Measurements from ENCODE around the gene EIF4EBP3. TPM values are rescaled to one million over a fixed set of nuclear protein-coding genes. Genes with fewer than 3 reads are reported as not detected.

EIF4EBP3 gene
- total RNA-seq (10 to 100 TPM; 10.6 to 16.8 TPM), polyA plus RNA-seq (ENCODE audit: insufficient read length in 6 of 6) (10 to 100 TPM; 10.2 to 13.2 (median 12.4) TPM)
- long read RNA-seq, donor 1, transcript EIF4EBP3-201 (3 exons, 691 nt): major isoform, 5 of 5 reads
- long read RNA-seq, donor 1, partial matches to known transcripts: 0 of 5 reads
- long read RNA-seq, donor 1, other reads (novel, unspliced or antisense): 0 of 5 reads
- long read RNA-seq, donor 2, transcript EIF4EBP3-201 (3 exons, 691 nt): major isoform, 8 of 8 reads
- long read RNA-seq, donor 2, partial matches to known transcripts: 0 of 8 reads
- long read RNA-seq, donor 2, other reads (novel, unspliced or antisense): 0 of 8 reads
- long read RNA-seq, donor 3, transcript EIF4EBP3-201 (3 exons, 691 nt): major isoform, 7 of 7 reads
- long read RNA-seq, donor 3, partial matches to known transcripts: 0 of 7 reads
- long read RNA-seq, donor 3, other reads (novel, unspliced or antisense): 0 of 7 reads
- long read RNA-seq, donor 4, transcript EIF4EBP3-201 (3 exons, 691 nt): major isoform, 7 of 7 reads
- long read RNA-seq, donor 4, partial matches to known transcripts: 0 of 7 reads
- long read RNA-seq, donor 4, other reads (novel, unspliced or antisense): 0 of 7 reads
- long read RNA-seq, donor 5, transcript EIF4EBP3-201 (3 exons, 691 nt): major isoform, 6 of 6 reads
- long read RNA-seq, donor 5, partial matches to known transcripts: 0 of 6 reads
- long read RNA-seq, donor 5, other reads (novel, unspliced or antisense): 0 of 6 reads
- long read RNA-seq, donor 6, partial matches to known transcripts: 0 of 3 reads
- long read RNA-seq, donor 6, other reads (novel, unspliced or antisense): 0 of 3 reads
- long read RNA-seq, donor 7, partial matches to known transcripts: 0 of 2 reads
- long read RNA-seq, donor 7, other reads (novel, unspliced or antisense): 0 of 2 reads
- long read RNA-seq, donor 8, partial matches to known transcripts: 0 of 2 reads
- long read RNA-seq, donor 8, other reads (novel, unspliced or antisense): 0 of 2 reads
- long read RNA-seq, donor 9: 0 reads
- long read RNA-seq, donor 10, transcript EIF4EBP3-201 (3 exons, 691 nt): major isoform, 7 of 7 reads
- long read RNA-seq, donor 10, partial matches to known transcripts: 0 of 7 reads
- long read RNA-seq, donor 10, other reads (novel, unspliced or antisense): 0 of 7 reads
- long read RNA-seq, donor 11, partial matches to known transcripts: 0 of 2 reads
- long read RNA-seq, donor 11, other reads (novel, unspliced or antisense): 0 of 2 reads
- long read RNA-seq, donor 12, partial matches to known transcripts: 0 of 4 reads
- long read RNA-seq, donor 12, other reads (novel, unspliced or antisense): 0 of 4 reads

DNA sequence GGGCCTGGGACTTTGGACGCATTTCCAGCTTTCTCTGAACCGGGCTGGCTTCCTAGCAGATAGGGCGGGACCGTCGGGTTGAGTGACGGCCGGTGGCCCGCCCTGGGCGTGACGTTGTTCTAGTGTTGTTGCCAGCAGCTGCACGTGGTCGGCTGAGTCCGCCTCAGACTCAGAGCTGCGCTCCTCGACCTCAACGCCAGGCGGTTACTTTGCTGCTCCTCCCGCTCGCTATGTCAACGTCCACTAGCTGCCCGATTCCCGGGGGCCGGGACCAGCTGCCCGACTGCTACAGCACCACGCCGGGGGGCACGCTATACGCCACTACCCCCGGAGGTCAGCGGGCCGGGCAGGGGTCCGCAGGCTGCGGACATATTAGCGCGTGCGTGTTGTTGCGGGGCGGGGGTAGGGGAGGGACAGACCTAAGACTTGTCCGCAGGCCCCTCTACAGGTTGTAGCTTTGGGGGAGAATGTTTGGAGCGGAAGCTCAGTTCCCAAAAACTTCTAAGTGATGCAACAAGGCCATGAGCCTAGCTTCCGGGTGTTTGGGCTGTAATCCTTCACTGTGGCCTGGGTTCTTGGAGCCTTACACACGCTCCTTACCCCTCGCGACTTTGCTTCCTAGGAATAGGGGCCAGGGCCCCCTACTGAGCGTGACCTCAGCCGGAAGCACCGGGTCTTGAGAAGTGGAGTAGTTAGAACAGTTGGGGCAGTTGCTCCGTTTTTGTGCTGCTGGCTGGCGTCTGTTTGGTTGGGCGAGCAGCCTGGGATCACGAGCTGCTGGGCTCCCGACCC lies at the start of gene EIF4EBP3:
TSS of gene EIF4EBP3 (plus strand) at position 155 of the 792 bp plus-strand sequence. CDS start at position 231, 76 bp downstream.
- H3K27me3 ChIP-seq: no peaks in the 10 kb centered on the region
- DNase-seq (peak; percentile 97 to 98 (median 98)), ATAC-seq (peak; percentile 96)
- H3K27ac ChIP-seq: peak within 1 kb of the TSS; percentile 93 to 95
- TF ChIP-seq CTCF (IDR thresholded peaks at IDR 0.05): peak; percentile 40 to 82
- peaks cover 0 to 67% of the 10 kb centered on the region in 2 donors for H3K36me3 ChIP-seq
- peak within 1 kb of the TSS; percentile 36 to 47 for H3K4me3 ChIP-seq
- intact Hi-C loops (cut with DNase I): no loop called here
- H3K4me1 ChIP-seq: peaks cover 31 to 47% of the 10 kb centered on the region in 2 donors
- no peaks in the 10 kb centered on the region for H3K9me3 ChIP-seq

DNA sequence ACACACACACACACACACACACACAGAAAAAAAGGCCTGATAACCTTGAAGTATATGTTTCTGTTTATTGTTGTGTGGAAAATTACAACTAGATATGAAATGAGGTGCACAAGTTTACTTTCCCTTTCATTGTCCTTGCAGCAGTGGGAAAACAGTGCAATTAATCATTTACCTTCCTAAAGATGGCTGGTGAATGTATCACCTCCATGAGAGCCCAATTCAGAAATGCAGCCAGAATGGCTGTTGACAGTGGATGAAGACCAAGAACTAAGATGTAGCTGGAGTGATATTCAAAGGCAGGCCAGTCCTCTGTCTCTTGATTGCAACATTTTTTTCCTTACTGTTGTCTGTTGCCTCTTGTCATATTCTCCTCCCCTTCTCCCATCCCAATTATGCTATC lies 49.6 kb upstream of the EIF4EBP3 start:
- peak; percentile 87 for ATAC-seq
- intact Hi-C loops (cut with DNase I): no loop called here

GRCh38 chr5:140498591-140498990 lies 48.9 kb upstream of the EIF4EBP3 start:
- intact Hi-C loops (cut with DNase I): no loop called here
- Histone ChIP-seq H3K27me3 (no peaks in the 10 kb centered on the region), H3K4me1 (peaks cover 0 to 5% of the 10 kb centered on the region in 2 donors), H3K9me3 (no peaks in the 10 kb centered on the region), H3K27ac (no peak overlapping the region), H3K36me3 (peaks cover 0 to 48% of the 10 kb centered on the region in 2 donors), H3K4me3 (no peak overlapping the region)
- DNase-seq (peak in 2 of 4 donors; percentile 27 to 44), ATAC-seq (no peak)
- no peak for TF ChIP-seq CTCF (IDR thresholded peaks at IDR 0.05)

More for the DNA sequence above, 49.6 kb upstream of the EIF4EBP3 start:
- peaks cover 0 to 53% of the 10 kb centered on the region in 2 donors for H3K36me3 ChIP-seq
- no peak for TF ChIP-seq CTCF (IDR thresholded peaks at IDR 0.05)
- no peak overlapping the region for H3K27ac ChIP-seq
- peak in 1 of 4 donors; percentile 18 for DNase-seq
- peaks cover 0 to 5% of the 10 kb centered on the region in 2 donors for H3K4me1 ChIP-seq
- H3K9me3 ChIP-seq: no peaks in the 10 kb centered on the region
- H3K4me3 ChIP-seq: no peak overlapping the region
- H3K27me3 ChIP-seq: no peaks in the 10 kb centered on the region

DNA sequence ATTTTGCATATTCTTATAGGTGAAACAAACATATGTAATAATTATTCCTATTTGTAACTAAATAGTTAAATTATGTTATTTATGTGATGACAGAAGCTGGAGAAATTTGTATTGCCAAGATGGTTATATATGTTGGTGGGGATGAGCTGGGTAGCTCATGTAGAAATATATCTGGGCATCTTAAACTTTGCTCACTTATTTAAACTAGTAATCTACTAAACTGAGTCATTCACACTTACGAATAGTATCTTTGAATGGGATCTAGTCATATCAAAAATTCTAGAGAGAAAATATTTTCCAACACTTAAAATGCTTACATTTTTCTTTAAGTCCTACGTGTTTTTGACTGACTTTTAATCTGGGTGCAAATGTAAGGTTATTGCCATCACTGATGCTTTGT lies 44.6 kb upstream of the EIF4EBP3 start:
- Histone ChIP-seq H3K27me3 (no peaks in the 10 kb centered on the region), H3K4me3 (no peak overlapping the region), H3K9me3 (no peaks in the 10 kb centered on the region), H3K4me1 (peaks cover 0 to 4% of the 10 kb centered on the region in 2 donors), H3K27ac (no peak overlapping the region), H3K36me3 (peaks cover 5 to 62% of the 10 kb centered on the region in 2 donors)
- intact Hi-C loops (cut with DNase I): no loop called here
- ATAC-seq (no peak), DNase-seq (no peak)
- no peak for TF ChIP-seq CTCF (IDR thresholded peaks at IDR 0.05)

All from left lung (tissue), 14 donors.